CD8-positive, alpha-beta memory T cell (primary cell): Measurements from ENCODE around the gene CNPY1. TPM values are rescaled to one million over a fixed set of nuclear protein-coding genes. Genes with fewer than 3 reads are reported as not detected.

Experiments
- CTCF ChIA-PET: fragments of 350-600 bp; sonication (Branson Sonifier 250); formaldehyde crosslinking; loops from one replicate; lab custom pipeline; 2021; ENCODE audit warnings: antibody characterized with exemption; lab: Charles Lee
- POLR2A ChIA-PET: fragments of 350-600 bp; sonication (Branson Sonifier 250); formaldehyde crosslinking; loops from one replicate; lab custom pipeline; 2021; ENCODE audit warnings: antibody characterized with exemption; lab: Charles Lee
- DNase-seq, 5 donors: peaks; one replicate each; pipeline versions ENCODE4 v3.0.0 to v3.0.0-alpha.2; 2020 to 2022; ENCODE audit warnings: mixed read lengths in 1 of 5
- H3K27ac ChIP-seq: one replicate; pipeline ENCODE4 v1.7.0; 2013; ENCODE audit warnings: low read depth, mild to moderate bottlenecking, low read length, moderate library complexity
- H3K27me3 ChIP-seq: 2 replicates; pipeline ENCODE4 v1.7.0; 2013; ENCODE audit warnings: low read length, mild to moderate bottlenecking; ENCODE audit not compliant: insufficient read depth, poor library complexity, severe bottlenecking
- H3K36me3 ChIP-seq: 2 replicates; pipeline ENCODE4 v1.7.0; 2013; ENCODE audit warnings: mild to moderate bottlenecking, low read length, moderate library complexity; ENCODE audit not compliant: insufficient read depth
- H3K4me1 ChIP-seq: 2 replicates; pipeline ENCODE4 v1.7.0; 2013; ENCODE audit warnings: mild to moderate bottlenecking, low read length, moderate library complexity; ENCODE audit not compliant: insufficient read depth
- H3K4me3 ChIP-seq: 2 replicates; pipeline ENCODE4 v1.7.0; 2013; ENCODE audit warnings: mild to moderate bottlenecking, low read length
- H3K9me3 ChIP-seq: 2 replicates; pipeline ENCODE4 v1.7.0; 2013; ENCODE audit warnings: mild to moderate bottlenecking, low read length
- H3K27ac Mint-ChIP-seq, 8 donors: one replicate each; pipeline ENCODE4 v1.8.0; 2020 to 2021; ENCODE audit warnings: mixed read lengths in 8 of 8, mild to moderate bottlenecking in 6 of 8, inconsistent platforms in 3 of 8, moderate library complexity in 3 of 8
- H3K27me3 Mint-ChIP-seq, 2 donors: one replicate each; pipeline ENCODE4 v1.8.0; 2020 to 2021; ENCODE audit warnings: mixed read lengths in 2 of 2, mild to moderate bottlenecking in 1 of 2, moderate library complexity in 1 of 2
- H3K36me3 Mint-ChIP-seq, 3 donors: one replicate each; pipeline ENCODE4 v1.8.0; 2020 to 2021; ENCODE audit warnings: mixed read lengths in 3 of 3, inconsistent platforms in 1 of 3, mild to moderate bottlenecking in 1 of 3
- H3K4me1 Mint-ChIP-seq, 3 donors: one replicate each; pipeline ENCODE4 v1.8.0; 2020 to 2021; ENCODE audit warnings: mixed read lengths in 3 of 3, inconsistent platforms in 1 of 3, mild to moderate bottlenecking in 1 of 3
- H3K4me3 Mint-ChIP-seq, 7 donors: one replicate each; pipeline ENCODE4 v1.8.0; 2020 to 2021; ENCODE audit warnings: mixed read lengths in 7 of 7, mild to moderate bottlenecking in 6 of 7, moderate library complexity in 4 of 7, inconsistent platforms in 2 of 7
- H3K9me3 Mint-ChIP-seq, 5 donors: one replicate each; pipeline ENCODE4 v1.8.0; 2020 to 2022; ENCODE audit warnings: mixed read lengths in 5 of 5, mild to moderate bottlenecking in 3 of 5, moderate library complexity in 2 of 5, inconsistent platforms in 1 of 5
- polyA plus RNA-seq: library from polyadenylated mRNA; unstranded; fragments of 300-500 nt; fragmentation: Illumina TruSeq; gene quantifications from one replicate; pipeline ENCODE4 v1.2.3, GENCODE V29; 2021
- total RNA-seq, 2 experiments: library from RNA; stranded (reverse); gene quantifications; one replicate each; pipeline ENCODE4 v1.2.3, GENCODE V29; 2021

Gene CNPY1
- total and polyA plus RNA-seq, 3 experiments from 2014 or later = not detected

GRCh38 chr7:155452505-155453295 is 93.7 kb downstream of the CNPY1 start:
- Histone ChIP-seq H3K36me3 (no peaks in the 10 kb centered on the region), H3K9me3 (no peaks in the 10 kb centered on the region), H3K27me3 (peaks cover 39% of the 10 kb centered on the region), H3K4me3 (no peak overlapping the region), H3K4me1 (no peaks in the 10 kb centered on the region), H3K27ac (no peak overlapping the region)
- no peaks in the 10 kb centered on the region for H3K9me3 Mint-ChIP-seq
- peak overlapping the region in 1 of 8 donors; percentile 12 for H3K27ac Mint-ChIP-seq
- DNase-seq = no peak
- ChIA-PET CTCF (no interaction called here), POLR2A (no interaction called here)
- peaks cover 45 to 69% of the 10 kb centered on the region in 2 donors for H3K27me3 Mint-ChIP-seq
- peak overlapping the region in 1 of 7 donors; percentile 15 for H3K4me3 Mint-ChIP-seq
- H3K4me1 Mint-ChIP-seq = peaks cover 9 to 40% (median 14%) of the 10 kb centered on the region in 3 donors
- no peaks in the 10 kb centered on the region for H3K36me3 Mint-ChIP-seq

- POLR2A ChIA-PET = no interaction called here
- H3K27me3 ChIP-seq = peaks cover 43% of the 10 kb centered on the region
- H3K27me3 Mint-ChIP-seq = peaks cover 50 to 74% of the 10 kb centered on the region in 2 donors
These were observed 94.5 kb downstream of the CNPY1 start for GRCh38 chr7:155451840-155452239.

More at GRCh38 chr7:155451840-155452239, 94.5 kb downstream of the CNPY1 start:
- CTCF ChIA-PET = no interaction called here
- H3K4me1 ChIP-seq = no peaks in the 10 kb centered on the region
- Mint-ChIP-seq H3K4me3 (no peak overlapping the region), H3K4me1 (peaks cover 7 to 38% (median 12%) of the 10 kb centered on the region in 3 donors), H3K9me3 (no peaks in the 10 kb centered on the region), H3K36me3 (no peaks in the 10 kb centered on the region), H3K27ac (peak overlapping the region in 1 of 8 donors; percentile 47)
- no peaks in the 10 kb centered on the region for H3K9me3 ChIP-seq
- no peaks in the 10 kb centered on the region for H3K36me3 ChIP-seq
- H3K4me3 ChIP-seq = no peak overlapping the region
- peak in 1 of 5 donors; percentile 8 for DNase-seq
- H3K27ac ChIP-seq = no peak overlapping the region

Other genes starting within 250 kb of the CNPY1 start
- gene INSIG1, start 248.7 kb downstream of the CNPY1 start, total RNA-seq = 10 to 100 TPM; 25.0 to 27.3 TPM
- gene INSIG1, start 248.7 kb downstream of the CNPY1 start, polyA plus RNA-seq = 29.5 TPM
- gene EN2, start 88.4 kb downstream of the CNPY1 start, total RNA-seq = not detected
- gene EN2, start 88.4 kb downstream of the CNPY1 start, polyA plus RNA-seq = not detected
- 10 to 100 TPM; 68.7 to 71.6 TPM for gene RBM33, start 98.1 kb upstream of the CNPY1 start, total RNA-seq
- gene RBM33, start 98.1 kb upstream of the CNPY1 start, polyA plus RNA-seq = 68.5 TPM